KMS-11 (cell line): ENCODE measurements around the gene MATK.

ENCODE experiments used
- H2AFZ ChIP-seq: fragments of 200-600 bp; sonication (generic); 2 replicates; pipeline ENCODE4 v1.6.1; 2016; ENCODE audit warnings: antibody characterized with exemption, mixed run types, low read depth
- H3K27ac ChIP-seq: fragments of 200-600 bp; sonication (generic); 2 replicates; pipeline ENCODE4 v1.6.1; 2016; ENCODE audit warnings: mild to moderate bottlenecking, mixed run types
- H3K27me3 ChIP-seq: fragments of 200-600 bp; sonication (generic); 2 replicates; pipeline ENCODE4 v1.6.1; 2017; ENCODE audit warnings: mild to moderate bottlenecking, low read depth, mixed run types, moderate library complexity; ENCODE audit not compliant: insufficient read depth
- H3K36me3 ChIP-seq: fragments of 200-600 bp; sonication (generic); 2 replicates; pipeline ENCODE4 v1.6.1; 2017; ENCODE audit warnings: mild to moderate bottlenecking, mixed run types; ENCODE audit not compliant: insufficient read depth
- H3K4me1 ChIP-seq: fragments of 200-600 bp; sonication (generic); 2 replicates; pipeline ENCODE4 v1.6.1; 2016; ENCODE audit warnings: mild to moderate bottlenecking, low read depth, mixed run types; ENCODE audit not compliant: poor library complexity, severe bottlenecking
- H3K4me2 ChIP-seq: fragments of 200-600 bp; sonication (generic); 2 replicates; pipeline ENCODE4 v1.7.0; 2016; ENCODE audit warnings: mild to moderate bottlenecking, mixed run types
- H3K4me3 ChIP-seq: fragments of 200-600 bp; sonication (generic); IDR thresholded peaks from 2 replicates; pipeline ENCODE4 v1.6.1; 2017; ENCODE audit warnings: low read depth, low read length, mixed read lengths; ENCODE audit not compliant: insufficient read depth
- H3K79me2 ChIP-seq: fragments of 200-600 bp; sonication (generic); 2 replicates; pipeline ENCODE4 v1.6.1; 2016; ENCODE audit warnings: low read depth, mixed run types; ENCODE audit not compliant: insufficient read depth
- H3K9ac ChIP-seq: fragments of 200-600 bp; sonication (generic); 2 replicates; pipeline ENCODE4 v1.6.1; 2016; ENCODE audit warnings: mild to moderate bottlenecking, mixed run types
- H4K20me1 ChIP-seq: fragments of 200-600 bp; sonication (generic); 2 replicates; pipeline ENCODE4 v1.6.1; 2016; ENCODE audit warnings: mild to moderate bottlenecking, mixed run types; ENCODE audit not compliant: insufficient read depth
- CTCF ChIP-seq: fragments of 200-600 bp; sonication (generic); conservative IDR thresholded peaks from 2 replicates; pipeline ENCODE4 v1.6.1; 2017; ENCODE audit warnings: low read depth, mild to moderate bottlenecking, antibody characterized with exemption, low read length, moderate library complexity, mixed read lengths

MATK gene

DNA sequence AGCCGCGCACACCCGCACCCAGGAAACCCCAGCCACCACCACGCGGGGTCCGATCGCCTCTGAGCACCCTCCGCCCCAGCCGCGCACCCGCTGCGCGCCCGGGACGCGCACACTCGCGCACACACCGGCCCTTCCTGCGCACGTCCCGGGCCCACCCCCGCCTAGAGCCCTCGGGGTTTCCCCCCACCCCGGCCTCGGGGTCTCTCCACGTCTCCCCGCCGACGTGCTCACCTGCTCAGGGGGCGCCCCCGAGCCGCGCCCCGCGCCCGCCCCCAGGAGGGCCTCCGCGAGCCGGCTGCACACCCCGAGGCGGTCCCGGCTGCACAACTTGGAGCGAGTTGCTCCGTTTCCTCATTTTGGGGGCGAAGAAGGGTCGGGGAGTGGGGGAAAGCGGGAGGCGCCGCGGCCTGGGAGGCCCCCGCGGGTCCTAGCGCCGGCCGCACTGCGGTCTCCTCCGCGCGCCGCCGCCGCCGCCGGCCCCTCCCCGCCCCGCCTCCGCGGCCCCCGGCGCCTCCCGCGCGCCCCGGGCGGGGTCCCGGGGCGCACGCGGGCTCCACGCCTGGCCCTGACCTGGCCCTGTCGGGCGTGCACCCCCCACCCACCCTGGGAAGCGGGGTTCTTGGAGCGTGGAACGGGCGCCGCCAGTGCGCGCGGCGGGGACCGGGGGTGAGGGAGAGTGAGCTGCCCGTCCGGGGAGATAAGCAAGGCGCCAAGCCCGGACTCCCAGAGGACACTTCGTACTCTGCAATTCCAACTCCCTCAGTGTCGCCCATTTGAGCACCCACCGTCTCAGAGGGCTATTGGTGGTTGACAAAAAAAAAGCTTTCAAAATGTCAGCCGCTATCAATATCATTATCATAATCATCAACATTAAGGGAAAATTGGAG is at the start of gene MATK:
Gene MATK, minus strand, starts transcription at position 444 of the 887 bp plus-strand sequence. CDS start 1,246 bp downstream, outside the sequence.
- H3K79me2 ChIP-seq: no peaks in the 10 kb centered on the region
- H3K4me3 ChIP-seq: no peak within 1 kb of the TSS
- no peaks in the 10 kb centered on the region for H3K4me1 ChIP-seq
- H3K36me3 ChIP-seq: no peaks in the 10 kb centered on the region
- no peak within 1 kb of the TSS for H2AFZ ChIP-seq
- no peak within 1 kb of the TSS for H3K9ac ChIP-seq
- no peak for TF ChIP-seq CTCF
- no peak within 1 kb of the TSS for H3K27ac ChIP-seq
- peaks cover 65% of the 10 kb centered on the region for H3K27me3 ChIP-seq
- no peaks in the 10 kb centered on the region for H4K20me1 ChIP-seq
- H3K4me2 ChIP-seq: no peak within 1 kb of the TSS

DNA sequence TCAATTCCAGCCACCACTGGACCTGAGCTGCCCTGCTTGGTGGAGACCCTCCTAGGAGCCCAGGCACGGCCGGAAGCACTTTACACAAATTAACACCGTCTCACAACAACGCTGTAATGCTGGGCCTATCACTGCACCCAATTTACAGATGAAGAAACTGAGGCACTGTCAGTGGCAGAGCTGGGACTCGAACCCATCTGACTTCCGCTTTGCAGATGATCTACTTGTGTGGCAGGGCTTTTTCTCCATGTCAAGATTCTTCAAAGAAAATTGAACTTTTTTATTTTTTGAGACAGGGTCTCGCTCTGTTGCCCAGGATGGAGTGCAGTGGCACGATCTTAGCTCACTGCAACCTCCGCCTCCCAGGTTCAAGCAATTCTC is 48.9 kb upstream of the MATK start:
- no peak overlapping the region for H3K4me2 ChIP-seq
- H3K27ac ChIP-seq: no peak overlapping the region
- H3K79me2 ChIP-seq: no peaks in the 10 kb centered on the region
- no peaks in the 10 kb centered on the region for H4K20me1 ChIP-seq
- H3K36me3 ChIP-seq: no peaks in the 10 kb centered on the region
- H2AFZ ChIP-seq: no peak overlapping the region
- no peaks in the 10 kb centered on the region for H3K4me1 ChIP-seq
- no peak for TF ChIP-seq CTCF
- no peak overlapping the region for H3K9ac ChIP-seq
- no peak overlapping the region for H3K4me3 ChIP-seq
- H3K27me3 ChIP-seq: peaks cover 81% of the 10 kb centered on the region

DNA sequence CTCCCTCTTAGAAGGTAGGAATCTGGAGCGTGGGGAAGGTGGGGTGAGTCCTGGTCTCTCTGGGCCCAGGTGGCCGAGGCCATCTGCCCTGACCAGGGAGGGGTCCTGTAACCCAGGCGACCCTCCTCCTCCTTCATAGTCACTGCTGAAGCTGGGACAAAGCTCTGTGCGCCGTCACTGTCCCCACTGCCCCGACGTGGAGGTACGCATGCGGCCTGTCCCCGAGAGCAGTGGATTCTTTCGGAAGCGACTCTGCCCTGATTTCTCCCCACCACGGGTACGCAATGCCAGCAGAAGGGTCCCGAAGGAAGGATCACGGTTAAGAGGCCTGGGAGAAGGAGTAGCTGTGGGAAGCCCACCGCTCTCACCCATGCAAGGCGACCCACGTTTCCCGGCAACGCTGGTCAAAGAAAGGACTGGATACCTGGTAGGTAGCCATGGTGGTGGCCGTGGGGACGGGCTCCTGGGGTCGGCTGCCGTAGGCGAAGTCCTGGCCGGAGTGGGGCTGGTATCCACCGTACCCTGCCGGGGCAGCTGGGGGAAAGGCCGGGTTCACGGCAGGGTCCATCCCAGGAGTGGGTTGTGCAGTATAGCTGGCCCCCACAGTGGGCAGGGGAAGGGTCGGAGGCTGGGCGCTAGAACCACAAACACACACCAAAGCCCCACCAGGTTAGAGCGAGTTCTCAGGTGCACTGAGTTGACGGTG is 48.3 kb upstream of the MATK start:
- H2AFZ ChIP-seq: no peak overlapping the region
- H3K4me3 ChIP-seq: no peak overlapping the region
- no peaks in the 10 kb centered on the region for H4K20me1 ChIP-seq
- no peaks in the 10 kb centered on the region for H3K36me3 ChIP-seq
- no peak overlapping the region for H3K27ac ChIP-seq
- H3K27me3 ChIP-seq: peaks cover 81% of the 10 kb centered on the region
- H3K79me2 ChIP-seq: no peaks in the 10 kb centered on the region
- H3K4me1 ChIP-seq: no peaks in the 10 kb centered on the region
- no peak for TF ChIP-seq CTCF
- no peak overlapping the region for H3K9ac ChIP-seq
- H3K4me2 ChIP-seq: no peak overlapping the region

- Histone ChIP-seq H2AFZ (no peak overlapping the region), H3K27ac (no peak overlapping the region), H3K36me3 (no peaks in the 10 kb centered on the region), H3K4me3 (no peak overlapping the region), H3K79me2 (no peaks in the 10 kb centered on the region), H3K4me1 (no peaks in the 10 kb centered on the region), H4K20me1 (no peaks in the 10 kb centered on the region), H3K9ac (no peak overlapping the region), H3K27me3 (peaks cover 81% of the 10 kb centered on the region), H3K4me2 (no peak overlapping the region)
- TF ChIP-seq CTCF: no peak
Measured at GRCh38 chr19:3833578-3834348, 47.6 kb upstream of the MATK start.
